GM13976 (cell line): ENCODE data around the gene CPNE5.

ENCODE experiments used
- DNase-seq: peaks from one replicate; pipeline ENCODE4 v3.0.0; 2012; ENCODE audit warnings: low spot score
- CTCF ChIP-seq: IDR thresholded peaks from 2 replicates; pipeline ENCODE4 v1.5.1; 2012; ENCODE audit warnings: borderline replicate concordance, mild to moderate bottlenecking; ENCODE audit not compliant: insufficient read depth; ENCODE audit errors: extremely low read depth, missing control alignments, control extremely low read depth
- in situ Hi-C: fragments of 300-500 bp; cut with MboI; formaldehyde crosslinking; loops from one replicate; pipeline ENCODE4 v1.12.0; 2022; ENCODE audit warnings: low sequenced_read_pairs, mixed read lengths, inconsistent platforms; ENCODE audit not compliant: unreplicated experiment

CPNE5 gene

GRCh38 chr6:36822506-36823269 is 16.6 kb downstream of the CPNE5 start:
- in situ Hi-C loops = no loop called here
- no peak for TF ChIP-seq CTCF
- no peak for DNase-seq

DNA sequence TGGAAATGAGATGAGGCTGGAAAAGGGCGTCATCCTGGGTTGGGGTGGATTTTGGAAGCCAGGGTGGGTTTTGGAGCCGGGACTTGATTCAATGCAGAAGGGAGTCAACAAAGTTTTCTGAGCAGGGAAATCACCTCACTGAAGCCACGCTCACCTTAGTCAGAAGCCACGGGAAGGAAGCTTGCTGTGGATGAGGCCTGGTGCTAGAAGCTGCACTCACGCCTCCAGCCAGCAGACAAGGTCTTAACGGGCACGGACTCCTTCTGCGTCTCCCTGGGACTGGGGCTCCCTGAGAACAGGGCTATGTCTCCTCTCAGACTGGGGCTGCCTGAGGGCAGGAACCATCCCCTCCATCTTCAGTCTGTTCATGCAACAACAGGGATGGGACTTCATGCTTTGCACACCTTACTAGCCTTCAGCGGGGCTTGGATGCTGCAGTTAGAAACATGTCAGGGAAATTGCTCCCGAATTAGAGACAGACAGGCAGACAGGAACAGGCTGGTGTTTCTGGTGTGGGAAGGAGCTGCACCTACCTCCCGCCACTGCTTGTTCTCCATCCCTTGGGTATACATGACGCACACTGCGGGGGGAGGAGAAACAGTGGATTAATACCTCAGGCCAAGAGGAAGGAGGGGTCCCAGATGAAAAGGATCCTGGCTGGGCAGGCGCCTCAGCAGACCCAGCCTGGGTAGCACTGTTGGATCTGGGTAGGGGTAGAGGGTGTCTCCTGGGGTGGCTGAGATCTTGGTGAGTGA is 17.5 kb downstream of the CPNE5 start:
- in situ Hi-C loops = no loop called here
- no peak for TF ChIP-seq CTCF
- no peak for DNase-seq

DNA sequence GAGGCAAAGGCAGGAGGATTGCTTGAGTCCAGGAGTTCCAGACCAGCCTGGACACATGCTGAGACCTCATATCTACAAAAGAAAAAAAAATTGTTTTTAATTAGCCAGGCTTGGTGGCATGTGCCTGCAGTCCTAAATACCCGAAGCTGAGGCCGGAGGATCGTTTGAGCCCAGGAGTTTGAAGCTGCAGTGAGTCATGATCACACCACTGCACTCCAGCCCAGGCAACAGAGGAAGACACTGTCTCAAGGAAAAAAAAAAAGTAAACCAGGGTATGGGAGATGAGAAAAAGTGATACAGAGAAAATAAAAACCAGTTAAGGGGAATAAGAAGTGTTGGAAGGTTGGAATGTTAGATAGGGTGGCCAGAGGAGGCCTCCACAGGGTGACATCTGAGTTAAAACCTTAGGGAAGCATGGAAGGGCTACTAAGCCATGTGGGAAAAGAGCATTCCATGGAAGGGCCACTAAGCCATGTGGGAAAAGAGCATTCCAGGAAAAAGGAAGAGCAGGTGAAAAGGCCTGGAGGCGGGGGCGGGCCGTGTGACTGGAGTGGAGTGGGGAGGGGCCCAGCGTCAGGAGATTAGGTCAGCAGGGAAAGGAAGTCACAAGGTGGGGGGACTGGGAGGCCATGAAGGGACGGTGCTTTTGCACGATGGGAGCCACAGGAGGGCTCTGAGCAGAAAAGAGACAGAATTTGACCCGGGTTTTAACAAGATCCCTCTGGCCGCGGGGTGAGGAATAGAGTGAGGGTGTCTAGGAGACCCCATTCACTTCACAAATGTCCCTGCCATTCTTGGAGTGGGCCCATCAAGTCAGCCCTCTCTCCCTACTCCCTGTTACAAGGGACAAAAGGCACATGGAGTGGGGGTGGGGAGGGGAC is 18.3 kb downstream of the CPNE5 start:
- in situ Hi-C loops = no loop called here
- TF ChIP-seq CTCF = no peak
- no peak for DNase-seq

GRCh38 chr6:36818756-36819155 is 20.5 kb downstream of the CPNE5 start:
- DNase-seq = no peak
- in situ Hi-C loops = no loop called here
- no peak for TF ChIP-seq CTCF

DNA sequence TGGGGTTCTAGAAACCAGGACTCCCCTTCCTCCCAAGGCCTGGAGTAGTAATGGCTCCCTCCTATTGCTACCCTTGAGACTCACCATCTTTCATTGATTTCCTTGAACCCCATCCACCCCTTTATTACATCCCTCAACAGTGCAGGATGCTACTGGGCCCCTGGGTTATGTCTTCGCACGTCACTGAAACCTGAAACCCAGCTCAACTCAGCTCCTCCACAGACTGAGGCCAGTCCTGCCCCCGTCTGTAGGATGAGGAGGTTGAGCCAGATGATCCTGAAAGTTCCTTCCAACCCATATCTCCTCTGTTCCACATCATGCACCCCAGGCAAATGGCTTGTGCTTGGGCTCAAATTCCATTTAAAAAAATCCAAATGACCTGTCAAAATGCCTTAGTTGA is 21.4 kb downstream of the CPNE5 start:
- DNase-seq = no peak
- no peak for TF ChIP-seq CTCF
- in situ Hi-C loops = no loop called here

DNA sequence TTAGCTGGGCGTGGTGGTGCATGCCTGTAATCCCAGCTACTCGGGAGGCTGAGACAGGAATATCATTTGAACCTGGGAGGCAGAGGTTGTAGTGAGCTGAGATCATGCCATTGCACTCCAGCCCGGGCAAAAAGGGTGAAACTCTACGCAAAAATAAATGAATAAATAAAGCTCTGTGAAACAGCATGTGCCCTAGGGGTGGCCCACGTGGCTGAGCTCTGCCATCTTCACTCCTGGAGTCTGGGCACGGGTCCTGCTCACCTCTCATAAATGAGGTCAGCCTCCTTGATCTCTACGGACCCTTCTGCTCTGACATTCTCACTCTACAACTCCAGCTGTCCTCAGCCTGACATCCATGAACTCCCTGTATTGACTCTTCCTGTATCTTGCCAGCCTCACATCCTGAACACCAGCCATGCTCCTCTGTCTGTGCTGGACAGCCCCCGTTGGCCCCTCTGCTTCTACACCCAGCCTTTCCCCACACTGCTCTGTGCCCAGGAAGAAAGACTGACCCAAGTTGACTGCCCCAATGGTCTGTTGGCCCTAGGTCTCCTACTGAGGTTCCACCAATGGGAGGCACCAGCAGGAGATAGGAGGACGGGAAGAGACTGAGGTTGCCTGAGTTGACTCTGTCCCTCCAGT is 21.9 kb downstream of the CPNE5 start:
- in situ Hi-C loops = no loop called here
- TF ChIP-seq CTCF = no peak

More for the DNA sequence above, 21.9 kb downstream of the CPNE5 start:
- no peak for DNase-seq
